Vagina (tissue), 2 donors: ENCODE results near the gene SMARCC1.

ENCODE experiments used
- POLR2A ChIP-seq, 2 donors: fragments of 450-650 bp; IDR thresholded peaks; one replicate each; pipeline ENCODE4 v1.6.1; 2017; ENCODE audit warnings: antibody characterized with exemption in 2 of 2, mild to moderate bottlenecking in 2 of 2, moderate library complexity in 2 of 2
- TF ChIP-seq, protein P1 (sequence below), 3 experiments: fragments of 450-650 bp in 2 of 3; fragments of 200-600 bp in 1 of 3; sonication (generic) in 1 of 3; IDR thresholded peaks; one replicate each; pipeline ENCODE4 v1.5.1; 2017 to 2019; ENCODE audit warnings: antibody characterized with exemption in 3 of 3, mild to moderate bottlenecking in 2 of 3, moderate library complexity in 2 of 3

DNA sequence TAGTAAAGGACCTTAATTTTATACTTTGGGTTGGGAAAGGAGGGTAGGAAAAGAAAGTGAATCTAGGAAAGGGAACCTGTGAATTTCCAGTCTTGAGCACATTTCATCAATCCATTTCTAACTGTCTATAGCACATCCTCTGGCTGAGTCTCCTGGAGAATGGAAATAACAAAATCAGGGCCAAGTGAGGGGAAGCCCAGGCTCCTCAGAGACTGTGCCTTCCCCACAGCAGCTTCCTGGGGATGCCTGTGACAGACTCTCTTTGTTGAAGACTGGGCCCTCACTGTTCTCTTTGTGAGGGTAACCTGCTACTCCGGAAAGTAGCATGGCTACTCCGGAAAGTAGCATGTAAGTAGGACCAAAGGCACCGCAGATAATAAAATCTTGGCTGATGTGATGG is 180.4 kb downstream of the SMARCC1 start:
- TF ChIP-seq, protein P1, sequence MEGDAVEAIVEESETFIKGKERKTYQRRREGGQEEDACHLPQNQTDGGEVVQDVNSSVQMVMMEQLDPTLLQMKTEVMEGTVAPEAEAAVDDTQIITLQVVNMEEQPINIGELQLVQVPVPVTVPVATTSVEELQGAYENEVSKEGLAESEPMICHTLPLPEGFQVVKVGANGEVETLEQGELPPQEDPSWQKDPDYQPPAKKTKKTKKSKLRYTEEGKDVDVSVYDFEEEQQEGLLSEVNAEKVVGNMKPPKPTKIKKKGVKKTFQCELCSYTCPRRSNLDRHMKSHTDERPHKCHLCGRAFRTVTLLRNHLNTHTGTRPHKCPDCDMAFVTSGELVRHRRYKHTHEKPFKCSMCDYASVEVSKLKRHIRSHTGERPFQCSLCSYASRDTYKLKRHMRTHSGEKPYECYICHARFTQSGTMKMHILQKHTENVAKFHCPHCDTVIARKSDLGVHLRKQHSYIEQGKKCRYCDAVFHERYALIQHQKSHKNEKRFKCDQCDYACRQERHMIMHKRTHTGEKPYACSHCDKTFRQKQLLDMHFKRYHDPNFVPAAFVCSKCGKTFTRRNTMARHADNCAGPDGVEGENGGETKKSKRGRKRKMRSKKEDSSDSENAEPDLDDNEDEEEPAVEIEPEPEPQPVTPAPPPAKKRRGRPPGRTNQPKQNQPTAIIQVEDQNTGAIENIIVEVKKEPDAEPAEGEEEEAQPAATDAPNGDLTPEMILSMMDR (IDR thresholded peaks at IDR 0.05): no peak
- no peak for TF ChIP-seq POLR2A (IDR thresholded peaks at IDR 0.05)
